Astrocyte (in vitro differentiated cells and primary cell): ENCODE measurements around the gene MYH11.

Source experiments
- EZH2 ChIP-seq: IDR thresholded peaks from 2 replicates; pipeline ENCODE4 v1.6.1; 2012; ENCODE audit warnings: mild to moderate bottlenecking, low read length, inconsistent platforms; ENCODE audit not compliant: insufficient read depth
- TF ChIP-seq, protein P1 (sequence below): IDR thresholded peaks from 2 replicates; pipeline ENCODE4 v1.5.1; 2011; ENCODE audit warnings: low read depth, mild to moderate bottlenecking, inconsistent platforms, low read length, moderate library complexity; ENCODE audit not compliant: insufficient read depth

GRCh38 chr16:15752717-15753488, 103.9 kb downstream of the MYH11 start:
- TF ChIP-seq EZH2, result no peak
- TF ChIP-seq, protein P1, sequence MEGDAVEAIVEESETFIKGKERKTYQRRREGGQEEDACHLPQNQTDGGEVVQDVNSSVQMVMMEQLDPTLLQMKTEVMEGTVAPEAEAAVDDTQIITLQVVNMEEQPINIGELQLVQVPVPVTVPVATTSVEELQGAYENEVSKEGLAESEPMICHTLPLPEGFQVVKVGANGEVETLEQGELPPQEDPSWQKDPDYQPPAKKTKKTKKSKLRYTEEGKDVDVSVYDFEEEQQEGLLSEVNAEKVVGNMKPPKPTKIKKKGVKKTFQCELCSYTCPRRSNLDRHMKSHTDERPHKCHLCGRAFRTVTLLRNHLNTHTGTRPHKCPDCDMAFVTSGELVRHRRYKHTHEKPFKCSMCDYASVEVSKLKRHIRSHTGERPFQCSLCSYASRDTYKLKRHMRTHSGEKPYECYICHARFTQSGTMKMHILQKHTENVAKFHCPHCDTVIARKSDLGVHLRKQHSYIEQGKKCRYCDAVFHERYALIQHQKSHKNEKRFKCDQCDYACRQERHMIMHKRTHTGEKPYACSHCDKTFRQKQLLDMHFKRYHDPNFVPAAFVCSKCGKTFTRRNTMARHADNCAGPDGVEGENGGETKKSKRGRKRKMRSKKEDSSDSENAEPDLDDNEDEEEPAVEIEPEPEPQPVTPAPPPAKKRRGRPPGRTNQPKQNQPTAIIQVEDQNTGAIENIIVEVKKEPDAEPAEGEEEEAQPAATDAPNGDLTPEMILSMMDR, result no peak
